Measurements from ENCODE around the gene WFDC2.
A peak's percentile ranks its signal among the peaks of the same experiment; 100 is the strongest.

WFDC2 gene, protein sequence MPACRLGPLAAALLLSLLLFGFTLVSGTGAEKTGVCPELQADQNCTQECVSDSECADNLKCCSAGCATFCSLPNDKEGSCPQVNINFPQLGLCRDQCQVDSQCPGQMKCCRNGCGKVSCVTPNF

GRCh38 chr20:45469336-45470261 is at the start of gene WFDC2:
Gene WFDC2, plus strand, starts transcription at chr20:45469753. Its CDS starts 29 bp downstream, at chr20:45469782.
- no peak for DNase-seq (ENCODE audit: low read depth in 2 of 2)

DNA sequence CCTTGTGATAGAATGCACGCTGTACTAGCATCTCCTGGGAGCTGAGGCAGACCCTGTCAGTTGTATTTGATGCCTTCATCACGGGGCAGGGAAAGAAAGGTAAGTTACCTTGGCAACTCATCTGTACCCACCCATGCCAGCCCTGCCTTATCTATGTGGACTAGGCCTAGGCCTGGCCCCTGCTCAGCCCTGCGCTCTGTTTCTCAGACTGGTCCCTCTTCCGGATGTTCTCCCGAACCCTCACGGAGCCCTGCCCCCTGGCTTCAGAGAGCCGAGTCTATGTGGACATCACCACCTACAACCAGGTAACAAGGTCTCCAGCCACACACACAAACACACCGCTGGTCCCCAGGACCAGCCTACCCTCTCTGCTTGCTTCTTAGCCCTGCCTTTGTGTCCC is 49.4 kb upstream of the WFDC2 start:
- no peak for DNase-seq (ENCODE audit: low read depth in 2 of 2)

DNA sequence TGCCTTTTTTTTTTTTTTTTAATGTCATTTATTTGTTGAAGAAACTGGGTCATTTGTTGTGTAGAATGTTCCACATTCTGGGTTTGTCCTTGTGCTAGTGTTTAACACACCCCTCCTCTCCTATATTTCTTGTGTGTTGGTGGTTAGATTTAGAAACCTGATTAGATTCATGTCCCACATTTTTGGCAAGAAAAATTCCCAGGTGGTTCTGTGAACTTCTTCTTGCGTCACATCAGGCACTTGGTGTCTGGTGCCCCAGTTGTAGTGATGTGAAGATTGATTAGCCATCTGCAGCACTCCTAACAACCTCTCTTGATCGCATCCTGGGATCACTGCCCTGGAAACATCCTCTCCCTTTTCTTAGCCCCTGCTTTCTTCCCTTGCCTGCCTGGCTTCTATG is 45.9 kb upstream of the WFDC2 start:
- no peak for DNase-seq (ENCODE audit: low read depth in 2 of 2)

- no peak for DNase-seq (ENCODE audit: low read depth in 2 of 2)
Measured at GRCh38 chr20:45425561-45425960, 44.0 kb upstream of the WFDC2 start.

GRCh38 chr20:45426320-45427016 is 43.1 kb upstream of the WFDC2 start:
- no peak for DNase-seq (ENCODE audit: low read depth in 2 of 2)

DNA sequence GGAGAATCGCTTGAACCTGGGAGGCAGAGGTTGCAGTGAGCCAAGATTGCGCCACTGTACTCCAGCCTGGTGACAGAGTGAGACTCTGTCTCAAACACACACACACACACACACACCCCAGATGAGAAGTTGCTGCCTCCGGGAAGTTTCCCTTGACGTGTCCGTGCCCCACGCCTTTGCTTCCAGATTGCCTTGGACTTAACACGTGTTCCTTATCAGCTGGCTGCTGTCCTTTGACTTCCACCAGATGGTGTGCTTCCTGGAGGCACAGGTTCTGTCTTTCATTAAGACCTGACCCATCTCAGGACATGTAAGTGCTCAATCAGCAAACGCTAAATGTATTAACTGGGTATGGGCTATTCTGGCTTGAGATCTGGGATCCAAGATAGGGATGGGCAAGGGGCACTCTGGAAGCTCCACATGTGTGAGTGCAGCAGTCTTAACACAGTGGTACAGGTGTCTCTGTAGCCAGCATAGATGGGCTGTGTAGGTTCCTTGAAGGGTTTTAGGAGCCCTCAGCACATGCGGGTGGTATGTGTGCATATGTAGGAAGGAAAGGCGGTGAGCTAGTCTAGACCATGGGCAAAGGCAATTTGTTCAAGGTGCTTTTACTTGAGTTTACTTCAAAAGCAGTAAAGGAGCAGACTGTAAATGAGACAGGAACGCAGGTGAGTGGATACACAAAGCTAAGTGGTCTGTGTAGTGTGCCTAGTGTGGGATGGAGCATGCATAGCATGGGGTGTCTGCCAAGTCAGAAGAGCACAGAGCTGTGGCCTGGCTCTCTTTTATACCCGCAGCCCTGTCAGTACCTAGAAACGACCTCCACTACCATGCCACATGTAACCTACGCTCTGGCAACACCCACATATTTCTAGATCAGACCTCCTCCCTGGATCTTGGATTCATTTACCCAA is 42.1 kb upstream of the WFDC2 start:
- DNase-seq (ENCODE audit: low read depth in 2 of 2): no peak

GRCh38 chr20:45429618-45430017 is 39.9 kb upstream of the WFDC2 start:
- no peak for DNase-seq (ENCODE audit: low read depth in 2 of 2)

DNA sequence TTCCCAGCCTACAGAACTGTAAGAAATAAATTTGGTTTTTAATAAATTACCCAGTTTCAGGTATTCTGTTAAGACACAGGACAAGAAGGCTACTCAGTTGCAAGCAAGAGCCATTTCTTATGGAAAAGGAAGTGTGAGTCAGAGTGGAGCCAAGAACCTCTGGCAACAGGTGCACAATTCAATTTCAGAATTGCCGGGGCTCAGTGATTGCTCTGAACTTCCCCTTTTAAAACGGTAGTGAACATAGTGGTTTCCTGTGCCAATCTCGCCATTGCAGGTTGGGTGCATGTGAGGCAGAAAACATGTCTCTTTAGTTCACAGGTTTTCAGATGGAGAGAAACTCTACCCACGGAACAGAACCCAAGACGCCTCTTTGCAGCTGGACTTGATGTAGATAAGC is 37.3 kb upstream of the WFDC2 start:
- no peak for DNase-seq (ENCODE audit: low read depth in 2 of 2)

GRCh38 chr20:45433316-45433715 is 36.2 kb upstream of the WFDC2 start:
- no peak for DNase-seq (ENCODE audit: low read depth in 2 of 2)

GRCh38 chr20:45433976-45434375 is 35.6 kb upstream of the WFDC2 start:
- DNase-seq (ENCODE audit: low read depth in 2 of 2): no peak

DNA sequence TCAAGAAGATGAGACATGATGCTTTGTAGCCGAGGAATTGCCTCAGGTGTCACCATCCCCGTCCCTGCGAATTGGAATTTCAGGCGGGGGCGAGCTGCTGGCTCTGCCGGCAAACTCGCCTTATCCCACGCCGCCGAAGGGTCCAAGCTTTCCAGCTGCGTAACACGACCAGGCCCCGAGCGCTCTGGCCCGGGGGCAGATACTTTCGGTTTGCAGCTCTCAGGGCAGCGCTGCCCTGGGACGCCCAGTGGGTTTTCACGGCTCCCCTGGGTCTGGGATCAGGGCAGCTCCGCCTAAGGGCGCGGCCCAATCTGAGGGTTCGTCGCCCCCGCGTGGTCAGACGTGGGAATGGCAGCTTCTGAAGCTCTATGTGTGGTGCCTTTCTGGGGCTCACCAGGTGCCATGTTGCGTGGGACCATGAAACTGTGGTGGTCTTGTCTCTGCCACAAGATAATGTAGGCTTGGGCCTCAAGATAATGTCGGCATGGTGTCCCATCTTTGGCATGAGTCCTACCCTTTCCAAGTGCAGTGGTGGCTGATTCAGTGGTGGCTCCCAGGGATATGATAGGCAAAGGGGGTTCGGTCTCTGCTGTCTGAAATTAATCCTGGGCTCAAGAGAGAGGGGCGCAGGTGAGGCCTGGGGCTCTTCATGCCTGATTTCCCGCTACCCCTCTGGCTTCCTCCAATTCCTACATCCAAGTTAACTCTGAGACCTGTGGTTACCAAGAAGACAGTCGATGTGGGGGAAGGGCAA is 32.6 kb upstream of the WFDC2 start:
- DNase-seq (ENCODE audit: low read depth in 2 of 2): peak; percentile 70 to 71

DNA sequence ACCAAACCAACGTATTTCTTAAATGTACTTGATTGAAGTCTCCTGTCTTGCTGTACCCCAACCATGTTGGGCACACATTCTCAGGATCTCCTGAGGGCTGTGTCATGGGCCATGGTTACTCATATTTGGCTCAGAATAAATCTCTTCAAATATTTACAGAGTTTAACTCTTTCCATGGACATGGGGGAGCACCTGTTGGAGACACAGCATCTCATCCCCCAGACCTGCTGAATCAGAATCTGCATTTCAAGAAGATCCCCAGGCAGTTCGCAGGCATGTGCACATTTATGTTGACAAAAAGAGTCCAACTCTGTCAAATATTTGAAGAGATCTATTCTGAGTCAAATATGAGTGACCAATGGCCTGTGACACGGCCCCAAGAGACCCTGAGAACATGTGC is 29.1 kb upstream of the WFDC2 start:
- DNase-seq (ENCODE audit: low read depth in 2 of 2): no peak

- DNase-seq (ENCODE audit: low read depth in 2 of 2): no peak
Measured at GRCh38 chr20:45440891-45441685, 28.5 kb upstream of the WFDC2 start.

DNA sequence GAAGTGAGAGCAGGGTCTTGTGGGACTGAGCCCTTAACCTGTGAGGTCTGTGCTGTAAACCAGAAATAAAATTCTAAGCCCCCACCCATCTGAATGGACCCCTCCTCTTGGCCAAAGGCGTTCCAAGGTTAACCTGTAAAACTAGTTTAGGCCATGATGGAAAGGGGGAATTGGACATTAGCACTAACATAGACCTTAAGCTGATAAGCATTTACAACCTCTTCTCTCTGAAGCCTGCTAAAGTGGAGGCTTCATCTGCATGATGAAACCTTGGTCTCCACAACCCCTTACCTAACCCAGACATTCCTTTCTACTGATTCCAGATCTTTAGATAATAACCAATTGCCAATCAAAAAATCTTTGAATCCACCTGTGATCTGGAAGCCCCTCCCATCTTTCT is 27.8 kb upstream of the WFDC2 start:
- no peak for DNase-seq (ENCODE audit: low read depth in 2 of 2)

DNA sequence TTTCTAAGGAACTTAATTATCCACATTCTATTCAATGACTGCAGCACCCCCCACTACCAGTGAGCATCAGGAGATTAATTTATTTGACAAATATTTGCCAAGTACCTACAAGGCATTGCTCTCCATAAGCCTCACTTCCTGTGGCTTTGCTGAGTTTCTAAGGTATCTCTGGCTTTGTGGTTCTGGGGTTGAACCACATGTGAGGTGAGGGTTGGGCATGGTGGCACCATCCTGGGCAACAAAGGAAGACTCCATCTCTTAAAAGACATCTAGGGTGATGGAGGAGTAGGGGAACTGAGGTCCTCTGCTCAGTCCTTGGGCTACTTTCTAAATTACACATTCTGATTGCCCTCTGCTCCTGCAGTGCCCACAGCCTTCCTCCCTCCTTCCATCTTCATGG is 25.5 kb upstream of the WFDC2 start:
- no peak for DNase-seq (ENCODE audit: low read depth in 2 of 2)

DNA sequence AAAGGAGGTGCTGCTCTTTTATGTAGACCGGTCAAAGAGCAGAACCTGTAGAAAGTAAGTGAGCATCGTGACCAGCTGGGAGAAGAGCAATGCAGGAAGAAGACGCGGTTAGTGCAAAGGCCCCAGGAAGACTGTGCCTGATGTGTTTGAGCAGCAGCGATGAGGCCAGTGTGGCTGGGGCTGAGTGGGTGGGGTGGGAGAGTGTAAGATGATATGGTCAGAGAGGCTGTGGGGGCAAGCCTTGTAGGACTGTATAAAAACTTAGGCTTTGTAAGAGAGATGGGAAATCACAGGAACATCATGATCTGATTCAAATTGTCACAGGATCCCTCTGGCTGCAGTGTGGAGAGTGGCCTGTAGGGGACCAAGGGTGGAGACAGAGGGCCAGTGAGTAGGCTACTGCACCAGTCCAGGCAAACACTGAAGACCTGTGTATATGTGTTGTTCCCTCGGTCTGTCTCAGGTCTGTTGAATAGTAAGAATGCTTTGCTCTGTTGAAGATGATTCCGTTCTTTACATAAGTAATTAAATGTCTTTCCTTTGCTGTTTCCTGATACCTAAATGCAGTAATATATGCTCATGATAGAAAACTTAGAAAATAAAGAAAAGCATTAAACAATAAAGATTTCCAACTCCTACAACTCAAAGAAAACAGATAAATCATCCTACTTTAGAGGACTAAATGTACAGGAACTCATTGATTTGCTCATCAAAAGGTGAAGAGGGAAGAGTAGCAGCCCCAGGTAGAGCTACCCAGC is 23.6 kb upstream of the WFDC2 start:
- no peak for DNase-seq (ENCODE audit: low read depth in 2 of 2)

DNA sequence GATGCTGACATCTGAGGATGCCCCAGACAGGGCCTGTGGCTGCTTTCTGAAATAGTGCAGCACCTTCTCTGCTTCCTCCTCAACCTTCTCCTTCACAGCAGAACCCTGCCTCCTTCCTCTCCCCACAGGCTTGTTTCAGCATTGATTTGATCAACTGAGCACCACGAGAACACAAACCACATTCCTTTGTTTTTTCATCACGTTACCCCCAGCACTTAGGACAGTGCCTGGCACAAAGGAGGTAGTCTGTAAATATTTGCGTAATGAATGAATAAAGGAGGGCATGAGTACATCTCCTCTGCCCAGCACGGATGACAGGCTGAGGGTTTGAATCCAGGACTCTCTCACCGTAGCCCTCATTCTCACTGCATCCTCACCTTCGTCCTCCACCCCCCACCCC is 21.3 kb upstream of the WFDC2 start:
- DNase-seq (ENCODE audit: low read depth in 2 of 2): no peak

DNA sequence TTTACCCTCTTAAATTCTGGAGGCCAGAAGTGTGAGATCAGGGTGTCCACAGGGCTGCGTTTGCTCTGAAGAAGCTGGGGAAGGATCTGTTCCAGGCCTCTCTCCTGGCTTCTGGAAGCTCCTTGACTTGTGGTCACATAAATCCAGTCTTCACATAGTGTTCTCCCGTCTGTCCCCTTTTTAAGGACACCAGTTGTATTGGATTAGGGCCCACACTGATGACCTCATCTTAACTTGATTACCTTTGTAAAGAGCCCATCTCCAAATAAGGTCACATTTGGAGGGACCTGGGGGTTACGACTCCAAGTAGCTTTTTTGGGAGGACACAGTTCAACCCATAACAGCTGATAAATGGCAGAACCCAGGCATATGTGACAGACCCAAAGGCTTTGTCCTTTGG is 20.0 kb upstream of the WFDC2 start:
- DNase-seq (ENCODE audit: low read depth in 2 of 2): no peak

- DNase-seq (ENCODE audit: low read depth in 2 of 2): no peak
Measured at GRCh38 chr20:45450097-45450818, 19.3 kb upstream of the WFDC2 start.
